ENCODE results near the gene CFHR4. TPM values are rescaled to one million over a fixed set of nuclear protein-coding genes. Genes with fewer than 3 reads are reported as not detected.

Gene CFHR4
- total and polyA plus RNA-seq, 7 donors = not detected

DNA sequence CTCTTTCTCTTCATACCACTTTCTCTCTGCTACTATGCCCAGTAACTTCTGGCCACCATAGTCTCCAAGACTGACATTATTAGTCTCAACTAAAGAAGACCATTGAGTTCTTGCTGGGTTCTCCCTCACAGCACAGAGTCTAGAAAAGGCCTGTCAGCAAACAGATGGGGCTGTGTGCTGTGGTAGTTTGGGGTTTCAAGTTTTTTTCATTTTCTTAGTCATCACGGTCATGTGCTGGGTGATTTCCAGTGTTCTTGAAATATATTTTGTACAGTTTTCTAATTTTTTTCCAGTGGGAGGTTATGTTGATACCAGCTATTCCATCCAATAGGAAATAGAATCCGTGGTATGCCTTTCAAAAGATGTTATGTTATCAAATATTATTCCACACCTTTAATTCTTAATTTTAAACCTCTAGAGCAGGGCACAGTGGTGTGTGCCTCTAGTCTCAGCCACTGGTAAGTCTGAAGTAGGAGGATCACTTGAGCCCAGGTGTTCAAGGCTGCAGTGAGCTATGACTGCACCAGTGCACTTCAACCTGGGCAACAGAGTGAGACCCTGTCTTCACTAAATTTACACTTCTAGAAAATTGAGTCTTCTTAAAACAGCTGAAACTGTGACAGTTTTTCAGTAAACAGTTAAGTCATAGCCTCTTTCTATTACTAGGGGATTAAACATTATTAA is 64.0 kb downstream of the CFHR4 start:
- TF ChIP-seq, protein P1, sequence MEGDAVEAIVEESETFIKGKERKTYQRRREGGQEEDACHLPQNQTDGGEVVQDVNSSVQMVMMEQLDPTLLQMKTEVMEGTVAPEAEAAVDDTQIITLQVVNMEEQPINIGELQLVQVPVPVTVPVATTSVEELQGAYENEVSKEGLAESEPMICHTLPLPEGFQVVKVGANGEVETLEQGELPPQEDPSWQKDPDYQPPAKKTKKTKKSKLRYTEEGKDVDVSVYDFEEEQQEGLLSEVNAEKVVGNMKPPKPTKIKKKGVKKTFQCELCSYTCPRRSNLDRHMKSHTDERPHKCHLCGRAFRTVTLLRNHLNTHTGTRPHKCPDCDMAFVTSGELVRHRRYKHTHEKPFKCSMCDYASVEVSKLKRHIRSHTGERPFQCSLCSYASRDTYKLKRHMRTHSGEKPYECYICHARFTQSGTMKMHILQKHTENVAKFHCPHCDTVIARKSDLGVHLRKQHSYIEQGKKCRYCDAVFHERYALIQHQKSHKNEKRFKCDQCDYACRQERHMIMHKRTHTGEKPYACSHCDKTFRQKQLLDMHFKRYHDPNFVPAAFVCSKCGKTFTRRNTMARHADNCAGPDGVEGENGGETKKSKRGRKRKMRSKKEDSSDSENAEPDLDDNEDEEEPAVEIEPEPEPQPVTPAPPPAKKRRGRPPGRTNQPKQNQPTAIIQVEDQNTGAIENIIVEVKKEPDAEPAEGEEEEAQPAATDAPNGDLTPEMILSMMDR (IDR thresholded peaks at IDR 0.05) = no peak
- TF ChIP-seq EP300 (IDR thresholded peaks at IDR 0.05) = no peak
- H3K36me3 ChIP-seq = no peaks in the 10 kb centered on the region
- 69 to 79% methylated on average over 2 of the region's 2 CpGs for WGBS, 2 donors
- intact Hi-C loops (cut with DNase I) = no loop called here
- H3K4me3 ChIP-seq = no peak overlapping the region
- no peaks in the 10 kb centered on the region for H3K27me3 ChIP-seq
- no peak for DNase-seq
- no peaks in the 10 kb centered on the region for H3K9me3 ChIP-seq
- H3K4me1 ChIP-seq = no peaks in the 10 kb centered on the region
- no peak overlapping the region for H3K27ac ChIP-seq

GRCh38 chr1:196954778-196955177 is 66.9 kb downstream of the CFHR4 start:
- no peak for DNase-seq
- Histone ChIP-seq H3K27me3 (no peaks in the 10 kb centered on the region), H3K36me3 (no peaks in the 10 kb centered on the region), H3K4me1 (no peaks in the 10 kb centered on the region), H3K9me3 (no peaks in the 10 kb centered on the region), H3K4me3 (no peak overlapping the region), H3K27ac (no peak overlapping the region)
- intact Hi-C loops (cut with DNase I) = no loop called here
- TF ChIP-seq POLR2AphosphoS5 (IDR thresholded peaks at IDR 0.05) (no peak), EP300 (IDR thresholded peaks at IDR 0.05) (no peak), POLR2A (IDR thresholded peaks at IDR 0.05) (no peak)
- TF ChIP-seq, protein P1 (IDR thresholded peaks at IDR 0.05) = no peak
- WGBS, 2 donors = 57 to 78% methylated on average over 2 of the region's 2 CpGs

DNA sequence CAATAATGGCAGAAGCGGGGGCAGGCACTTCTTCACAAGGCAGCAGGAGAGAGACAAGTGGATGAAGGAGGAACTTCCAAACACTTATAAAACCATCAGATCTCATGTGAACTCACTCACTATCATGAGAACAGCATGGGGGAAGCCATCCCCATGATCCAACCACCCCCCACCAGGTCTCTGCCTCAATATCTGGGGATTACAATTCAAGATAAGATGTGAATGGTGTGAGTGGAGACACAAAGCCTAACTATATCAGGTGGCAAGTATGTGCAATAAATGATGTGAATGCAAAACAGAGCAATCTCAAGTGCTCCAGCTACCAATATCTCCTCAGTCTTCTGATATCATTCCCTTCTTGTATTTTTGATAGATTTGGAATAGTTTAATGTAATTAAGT is 68.1 kb downstream of the CFHR4 start:
- intact Hi-C loops (cut with DNase I) = no loop called here
- no peak for DNase-seq
- Histone ChIP-seq H3K4me3 (no peak overlapping the region), H3K27ac (no peak overlapping the region), H3K4me1 (no peaks in the 10 kb centered on the region), H3K36me3 (no peaks in the 10 kb centered on the region), H3K27me3 (no peaks in the 10 kb centered on the region), H3K9me3 (no peaks in the 10 kb centered on the region)
- 98 to 100% methylated on average over 1 of the region's 1 CpG for WGBS, 2 donors
- no peak for TF ChIP-seq POLR2AphosphoS5 (IDR thresholded peaks at IDR 0.05)
- no peak for TF ChIP-seq POLR2A (IDR thresholded peaks at IDR 0.05)
- TF ChIP-seq EP300 (IDR thresholded peaks at IDR 0.05) = no peak
- TF ChIP-seq, protein P1 (IDR thresholded peaks at IDR 0.05) = no peak

DNA sequence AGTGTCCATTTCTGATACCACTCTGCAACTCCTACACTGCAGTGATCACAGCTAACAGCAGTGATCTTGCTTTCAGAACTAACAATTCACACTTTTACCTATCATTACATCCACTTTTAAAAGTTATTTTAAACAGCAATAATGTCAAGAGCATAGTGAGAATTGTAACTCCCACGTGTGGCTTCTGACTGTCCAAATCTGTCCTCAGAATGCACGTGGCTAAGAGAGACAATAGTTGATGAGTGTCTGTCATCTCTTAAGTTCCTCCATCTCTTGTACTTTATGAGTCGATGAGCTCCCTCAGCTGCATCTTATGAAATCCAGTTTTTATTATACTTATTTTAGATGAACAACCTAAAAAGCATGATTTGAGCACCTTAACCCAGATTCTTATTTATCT is 73.0 kb downstream of the CFHR4 start:
- Histone ChIP-seq H3K27me3 (no peaks in the 10 kb centered on the region), H3K4me3 (no peak overlapping the region), H3K4me1 (no peaks in the 10 kb centered on the region), H3K27ac (no peak overlapping the region), H3K9me3 (no peaks in the 10 kb centered on the region), H3K36me3 (no peaks in the 10 kb centered on the region)
- DNase-seq = no peak
- TF ChIP-seq POLR2AphosphoS5 (IDR thresholded peaks at IDR 0.05) (no peak), EP300 (IDR thresholded peaks at IDR 0.05) (no peak), POLR2A (IDR thresholded peaks at IDR 0.05) (no peak)
- TF ChIP-seq, protein P1 (IDR thresholded peaks at IDR 0.05) = no peak
- WGBS, 2 donors = 53 to 76% methylated on average over 3 of the region's 3 CpGs
- intact Hi-C loops (cut with DNase I) = no loop called here

Other genes with a start within 250 kb of the CFHR4 start
- 10 to 100 TPM; 18.7 to 40.2 (median 34.5) TPM for gene CFH, start 236.0 kb upstream of the CFHR4 start, total RNA-seq
- 10 to 100 TPM in 2 of 3 donors, 1 to 10 TPM in 1; 5.3 to 31.6 (median 13.8) TPM for gene CFH, start 236.0 kb upstream of the CFHR4 start, polyA plus RNA-seq
- gene CFHR3, start 113.2 kb upstream of the CFHR4 start, total RNA-seq = under 1 TPM in 1 of 4 donors, not detected in 3; 0.36 TPM
- gene CFHR3, start 113.2 kb upstream of the CFHR4 start, polyA plus RNA-seq = under 1 TPM in 1 of 3 donors, not detected in 2; 0.09 TPM
- gene CFHR1, start 68.3 kb upstream of the CFHR4 start, total RNA-seq = under 1 TPM in 1 of 4 donors, not detected in 3; 0.36 TPM
- under 1 TPM in 1 of 3 donors, not detected in 2; 0.22 TPM for gene CFHR1, start 68.3 kb upstream of the CFHR4 start, polyA plus RNA-seq
- gene CFHR2, start 55.7 kb downstream of the CFHR4 start, total RNA-seq = not detected
- gene CFHR2, start 55.7 kb downstream of the CFHR4 start, polyA plus RNA-seq = not detected
- not detected for gene CFHR5, start 89.5 kb downstream of the CFHR4 start, total RNA-seq
- not detected for gene CFHR5, start 89.5 kb downstream of the CFHR4 start, polyA plus RNA-seq
- gene F13B, start 179.2 kb downstream of the CFHR4 start, total RNA-seq = not detected
- gene F13B, start 179.2 kb downstream of the CFHR4 start, polyA plus RNA-seq = not detected